Neutrophil (primary cell): ENCODE results near the gene HMOX1.
"Not testable (repeated sequence)": the region's sequence is repeated elsewhere in the genome, so short reads cannot be mapped to it uniquely, and the experiment has no call there.

Source experiments
- H3K27ac ChIP-seq: fragments of 200-600 bp; sonication (generic); 2 replicates; pipeline ENCODE4 v1.5.1; 2016; ENCODE audit warnings: mild to moderate bottlenecking, moderate library complexity
- H3K27me3 ChIP-seq: fragments of 200-600 bp; sonication (generic); 2 replicates; pipeline ENCODE4 v1.6.0; 2016; ENCODE audit warnings: mild to moderate bottlenecking
- H3K36me3 ChIP-seq: fragments of 200-600 bp; sonication (generic); 2 replicates; pipeline ENCODE4 v1.5.1; 2017
- H3K4me1 ChIP-seq, 2 experiments: fragments of 200-600 bp in 1 of 2; sonication (generic) in 1 of 2; 1 replicate in 1 of 2; 2 replicates in 1 of 2; pipeline versions ENCODE4 v1.5.1 to v1.6.1; 2013 to 2016; ENCODE audit warnings: low read depth in 1 of 2, low read length in 1 of 2, mild to moderate bottlenecking in 1 of 2, moderate library complexity in 1 of 2; ENCODE audit not compliant: control insufficient read depth in 1 of 2, insufficient read depth in 1 of 2
- H3K4me3 ChIP-seq, 2 experiments: fragments of 200-600 bp in 1 of 2; sonication (generic) in 1 of 2; 1 replicate in 1 of 2; 2 replicates in 1 of 2; pipeline ENCODE4 v1.5.1; 2013 to 2016; ENCODE audit warnings: low read depth in 1 of 2, low read length in 1 of 2, mild to moderate bottlenecking in 1 of 2, moderate library complexity in 1 of 2
- H3K9me3 ChIP-seq: fragments of 200-600 bp; sonication (generic); 2 replicates; pipeline ENCODE4 v1.5.1; 2016
- CTCF ChIP-seq: fragments of 200-600 bp; sonication (generic); IDR thresholded peaks from 2 replicates; pipeline ENCODE4 v1.5.1; 2016; ENCODE audit warnings: antibody characterized with exemption

Gene HMOX1

DNA sequence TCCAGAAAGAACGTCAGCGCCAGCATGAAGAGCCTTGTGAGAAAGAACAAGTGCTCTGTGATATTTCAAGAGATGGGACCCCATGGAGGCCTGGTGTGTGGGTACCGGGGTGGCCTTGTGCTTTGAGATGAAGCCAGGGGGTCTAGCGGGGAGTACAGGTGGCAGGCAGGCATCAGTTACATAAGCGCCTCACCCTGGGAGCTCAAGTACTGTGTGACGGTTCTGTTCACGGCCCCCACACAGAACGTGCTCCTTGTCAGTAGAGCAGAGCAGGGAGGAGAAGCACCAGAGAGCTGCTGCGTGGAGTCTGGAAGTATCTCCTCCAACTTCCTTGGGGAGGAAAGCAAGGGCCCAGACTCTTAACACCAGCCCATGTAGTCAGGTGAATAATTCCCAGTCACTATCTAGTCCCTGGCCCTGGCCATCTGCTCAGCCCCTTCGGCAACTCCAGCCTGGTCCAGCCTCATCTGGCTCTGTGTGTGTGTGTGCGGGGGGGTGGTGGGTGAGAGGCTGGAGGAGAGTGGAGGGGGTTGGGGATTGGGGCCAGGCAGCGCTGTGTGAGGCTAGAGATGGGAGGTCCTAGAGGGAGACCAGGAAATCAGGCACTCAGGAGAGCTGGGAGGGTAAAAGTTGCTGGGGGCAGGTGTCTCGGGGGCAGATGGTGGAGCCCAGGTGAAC is 51.5 kb downstream of the HMOX1 start:
- Histone ChIP-seq H3K4me3 (no peak overlapping the region), H3K9me3 (no peaks in the 10 kb centered on the region), H3K27me3 (no peaks in the 10 kb centered on the region), H3K27ac (no peak overlapping the region), H3K36me3 (peaks cover 22% of the 10 kb centered on the region), H3K4me1 (no peaks in the 10 kb centered on the region)
- no peak for TF ChIP-seq CTCF

GRCh38 chr22:35434061-35434710 is 53.3 kb downstream of the HMOX1 start:
- no peaks in the 10 kb centered on the region for H3K4me1 ChIP-seq
- no peak overlapping the region for H3K4me3 ChIP-seq
- H3K27me3 ChIP-seq: no peaks in the 10 kb centered on the region
- no peaks in the 10 kb centered on the region for H3K9me3 ChIP-seq
- no peak overlapping the region for H3K27ac ChIP-seq
- TF ChIP-seq CTCF: no peak
- peaks cover 22% of the 10 kb centered on the region for H3K36me3 ChIP-seq

- H3K36me3 ChIP-seq: peaks cover 26% of the 10 kb centered on the region
- no peak for TF ChIP-seq CTCF
- H3K27me3 ChIP-seq: no peaks in the 10 kb centered on the region
- no peak overlapping the region for H3K27ac ChIP-seq
- no peak overlapping the region for H3K4me3 ChIP-seq
- no peaks in the 10 kb centered on the region for H3K9me3 ChIP-seq
- no peaks in the 10 kb centered on the region for H3K4me1 ChIP-seq
Measured at GRCh38 chr22:35435201-35435740, 54.4 kb downstream of the HMOX1 start.

DNA sequence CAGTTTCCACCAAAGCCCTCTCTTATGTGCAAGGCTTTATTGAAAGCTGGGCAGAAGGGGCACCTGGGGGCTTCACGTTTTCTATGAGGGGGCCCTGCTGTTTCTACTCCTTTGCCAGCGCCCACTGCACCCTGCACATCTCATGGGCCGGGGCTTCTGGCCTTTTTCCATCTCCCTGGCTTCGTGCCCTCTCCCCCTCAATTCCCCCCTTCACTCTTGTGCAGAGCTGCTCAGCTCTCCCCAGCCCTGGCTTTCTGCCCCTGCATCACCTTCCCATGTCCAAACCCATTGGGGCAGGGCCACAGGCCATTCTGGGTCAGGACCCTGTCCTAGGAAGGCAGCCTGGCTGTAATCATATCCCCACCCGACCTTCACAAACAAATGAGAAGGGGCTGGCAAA is 55.5 kb downstream of the HMOX1 start:
- Histone ChIP-seq H3K4me3 (no peak overlapping the region), H3K4me1 (no peaks in the 10 kb centered on the region), H3K36me3 (peaks cover 26% of the 10 kb centered on the region), H3K9me3 (no peaks in the 10 kb centered on the region), H3K27me3 (no peaks in the 10 kb centered on the region), H3K27ac (no peak overlapping the region)
- TF ChIP-seq CTCF: no peak

GRCh38 chr22:35437049-35437448 is 56.2 kb downstream of the HMOX1 start:
- no peak for TF ChIP-seq CTCF
- peaks cover 21% of the 10 kb centered on the region for H3K36me3 ChIP-seq
- no peaks in the 10 kb centered on the region for H3K4me1 ChIP-seq
- H3K27ac ChIP-seq: no peak overlapping the region
- H3K27me3 ChIP-seq: no peaks in the 10 kb centered on the region
- H3K9me3 ChIP-seq: no peaks in the 10 kb centered on the region
- H3K4me3 ChIP-seq: no peak overlapping the region

GRCh38 chr22:35438673-35439364 is 57.9 kb downstream of the HMOX1 start:
- not testable (repeated sequence) for H3K4me3 ChIP-seq, H3K27ac ChIP-seq, H3K4me1 ChIP-seq, H3K9me3 ChIP-seq, H3K27me3 ChIP-seq
- H3K36me3 ChIP-seq: peaks cover 12% of the 10 kb centered on the region
